Stromal cell of bone marrow (primary cell): ENCODE results near the gene SRXN1.
A peak's percentile ranks its signal among the peaks of the same experiment; 100 is the strongest.

Experiments used
- DNase-seq: peaks from one replicate; pipeline ENCODE4 v3.0.0-alpha.2; 2012; ENCODE audit warnings: low read depth

SRXN1 gene

DNA sequence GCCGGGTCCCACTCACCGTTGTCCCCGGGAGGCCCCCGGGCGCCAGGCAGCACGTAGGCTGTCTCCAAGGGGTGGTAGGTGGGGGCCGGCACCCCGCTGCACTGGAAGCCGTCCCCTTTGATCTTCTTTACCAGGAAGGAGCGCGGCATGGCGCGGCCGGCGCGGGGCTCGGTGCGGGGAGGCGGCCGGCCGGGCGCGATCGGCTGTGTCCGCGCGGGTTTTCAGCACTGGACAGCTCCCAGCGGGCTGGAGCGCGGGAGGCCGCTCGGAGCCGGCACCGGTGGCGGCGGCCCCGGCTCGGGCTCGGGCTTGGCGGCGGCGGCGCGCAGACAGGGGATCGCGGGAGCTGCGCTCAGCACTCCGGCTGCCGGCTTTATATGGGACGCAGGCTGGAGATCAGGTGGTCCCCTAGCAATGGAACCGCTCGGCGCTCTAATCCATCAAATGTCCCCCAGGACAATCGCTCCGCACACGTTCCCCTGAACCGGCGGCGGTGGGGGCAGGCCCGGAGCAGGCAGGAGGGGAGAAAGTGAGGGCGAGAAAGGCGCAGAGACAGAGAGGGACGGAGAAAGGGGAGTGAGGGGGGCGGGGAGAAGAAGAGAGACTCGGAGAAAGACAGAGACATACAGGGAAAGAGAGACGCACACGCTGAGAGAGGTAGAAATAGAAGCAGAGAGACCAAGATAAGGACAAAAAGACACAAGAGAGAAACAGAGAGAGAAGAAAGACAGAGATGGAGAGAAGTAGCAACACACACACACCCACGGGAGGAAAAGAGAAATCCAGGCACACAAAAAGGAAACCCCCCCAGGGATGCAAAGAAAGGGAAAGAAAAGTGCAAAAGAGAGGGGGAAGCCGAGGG lies 22.7 kb upstream of the SRXN1 start, which contains the start of gene SCRT2:
SCRT2 (minus strand) TSS at position 350 of the 862 bp plus-strand sequence; CDS start at position 149, 201 bp downstream.
- DNase-seq, result peak; percentile 55

DNA sequence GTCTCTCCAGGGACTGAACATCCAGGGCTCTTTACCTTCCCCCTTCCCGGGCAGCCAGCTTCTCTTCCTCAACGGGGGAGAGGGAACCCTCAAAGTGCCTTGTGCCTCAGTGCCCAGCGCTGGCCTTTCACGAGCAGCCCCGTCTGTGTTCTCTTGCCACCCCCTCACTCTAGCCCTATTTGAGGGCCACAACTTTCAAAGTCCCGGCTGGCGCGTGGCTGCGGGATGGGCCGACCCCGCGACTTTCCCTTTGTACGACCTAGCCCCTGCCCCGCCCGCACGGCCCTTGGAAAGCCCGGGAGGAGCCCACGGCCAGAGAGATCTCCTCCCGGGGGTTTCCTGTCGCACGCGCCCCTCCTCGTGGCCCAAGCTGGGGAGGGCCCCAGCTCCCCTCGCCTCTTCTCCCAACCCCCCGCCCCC lies 22.0 kb upstream of the SRXN1 start:
- no peak for DNase-seq

DNA sequence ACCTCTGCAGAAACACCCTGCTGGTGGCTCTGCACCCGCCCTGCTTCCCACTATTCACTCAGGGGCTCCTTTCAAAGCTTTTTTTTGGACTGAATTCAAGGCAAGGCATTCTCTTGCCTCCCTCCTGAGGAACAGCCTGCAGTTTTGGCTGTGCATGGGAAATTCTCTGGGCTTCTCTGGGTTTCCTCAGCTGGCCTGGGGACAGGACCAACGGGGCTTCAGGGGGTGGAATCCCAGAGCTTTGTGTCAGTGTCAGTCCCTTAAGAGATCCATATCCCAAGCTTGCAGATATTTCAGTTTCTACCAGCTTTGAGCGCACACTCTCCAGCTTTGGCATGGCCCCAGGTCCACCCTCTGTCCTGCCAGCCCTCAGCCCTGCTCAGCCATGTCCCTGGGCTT lies 20.6 kb upstream of the SRXN1 start:
- DNase-seq, result no peak

DNA sequence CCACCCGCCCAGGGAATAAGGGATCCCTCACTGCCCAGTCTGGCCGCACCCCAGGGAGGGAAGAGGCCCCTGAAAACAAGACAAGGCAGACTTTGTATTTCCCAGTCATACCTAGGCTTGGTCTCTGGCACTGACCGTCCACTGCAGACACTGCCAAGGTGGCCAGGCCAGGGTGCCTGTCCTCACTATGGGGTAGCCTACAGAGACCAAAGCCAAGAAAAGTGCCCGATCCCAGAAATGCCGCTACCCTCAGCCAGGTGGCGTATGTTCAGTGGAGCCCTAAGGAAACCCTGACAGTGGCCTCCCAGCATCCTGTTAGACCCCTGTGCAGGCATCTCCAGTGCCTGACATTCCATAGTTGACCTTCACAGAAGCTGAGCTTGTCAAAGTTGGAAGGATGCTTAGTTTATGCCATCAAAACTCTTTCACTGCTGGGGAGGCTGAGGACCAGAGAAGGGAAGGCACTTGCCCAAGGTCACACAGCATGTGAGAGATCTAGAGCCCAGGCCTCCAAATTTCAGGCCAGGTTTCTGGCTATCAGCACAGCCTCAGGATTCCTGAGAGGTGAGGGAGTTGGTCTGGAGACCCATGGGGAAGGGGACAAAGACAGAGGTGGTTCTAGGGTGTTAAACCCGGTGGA lies 20.1 kb upstream of the SRXN1 start:
- no peak for DNase-seq

DNA sequence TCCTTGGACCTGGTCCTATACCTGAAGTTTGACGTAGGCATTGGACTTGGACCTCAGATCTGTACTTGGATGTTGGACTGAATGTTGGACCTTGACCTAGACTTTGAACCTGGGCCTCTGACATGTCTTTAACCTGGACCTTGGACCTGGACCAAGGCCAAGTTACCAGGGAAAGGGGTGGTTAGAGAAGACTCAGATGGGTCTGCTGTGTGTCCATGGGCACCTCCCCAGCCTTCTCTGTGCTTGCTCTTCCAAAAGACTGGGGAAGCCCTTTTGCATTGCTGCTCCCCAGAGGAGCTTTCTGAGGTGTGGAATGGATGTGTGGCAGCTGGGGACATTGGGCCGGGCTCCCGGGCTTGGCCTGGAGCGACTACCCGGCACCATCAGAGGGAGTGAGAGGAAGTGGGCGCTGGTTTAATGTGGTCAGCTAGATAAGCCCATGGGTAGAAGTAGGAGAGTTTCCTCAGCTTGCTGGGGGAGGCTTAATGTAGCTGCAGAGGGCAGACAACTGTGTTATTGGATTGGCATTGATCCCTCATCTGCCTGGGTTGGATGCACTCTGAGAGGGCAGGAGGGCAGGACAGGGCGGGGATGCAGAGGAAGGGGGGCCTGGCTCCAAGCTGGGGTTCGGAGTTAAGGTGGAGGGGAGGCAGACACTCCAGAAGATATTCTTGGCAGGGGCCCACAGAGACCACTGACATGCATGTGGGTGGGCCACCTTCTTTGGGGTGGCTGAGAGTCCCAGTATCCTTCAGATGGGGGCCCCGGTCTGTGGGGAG lies 18.4 kb upstream of the SRXN1 start:
- no peak for DNase-seq

DNA sequence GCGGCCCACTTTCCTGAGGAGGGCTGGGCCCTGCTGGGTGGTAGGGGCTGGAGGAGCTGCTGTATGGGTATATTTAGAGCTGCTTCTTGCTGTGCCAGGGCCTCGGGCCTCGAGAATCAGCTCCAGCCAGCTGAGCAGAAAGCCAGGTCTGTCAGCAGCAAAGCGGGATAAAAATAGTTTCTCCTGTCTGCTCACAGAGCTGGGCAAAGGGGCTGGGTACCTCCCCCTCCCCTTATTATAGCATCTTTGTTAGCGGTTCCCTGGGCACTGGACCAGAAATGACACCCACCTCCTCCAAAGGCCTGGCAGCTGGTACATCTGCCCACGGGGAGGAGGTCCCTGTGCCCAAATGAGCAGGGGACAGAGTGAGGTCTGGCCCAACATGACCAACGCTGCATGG lies 16.6 kb upstream of the SRXN1 start:
- DNase-seq, result no peak

DNA sequence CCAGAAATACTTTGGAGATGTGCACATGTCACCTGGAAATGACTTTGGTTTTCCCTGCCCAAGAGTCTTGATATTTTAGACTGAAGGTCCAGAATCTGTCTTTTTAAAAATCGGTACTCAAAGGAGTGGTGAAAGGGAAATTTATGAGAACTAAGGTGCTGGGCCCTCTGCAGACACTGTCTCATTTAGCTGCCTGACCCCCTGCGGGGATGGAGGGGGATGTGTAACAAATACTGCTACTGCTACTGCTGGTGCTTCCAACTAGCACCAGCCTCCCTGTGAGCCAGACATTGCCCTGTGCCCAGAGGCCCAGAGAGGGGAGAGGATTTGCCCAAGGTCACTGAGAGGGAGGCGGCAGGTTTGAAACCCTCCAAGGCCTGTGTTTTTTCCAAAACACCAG lies 15.6 kb upstream of the SRXN1 start:
- DNase-seq, result no peak

DNA sequence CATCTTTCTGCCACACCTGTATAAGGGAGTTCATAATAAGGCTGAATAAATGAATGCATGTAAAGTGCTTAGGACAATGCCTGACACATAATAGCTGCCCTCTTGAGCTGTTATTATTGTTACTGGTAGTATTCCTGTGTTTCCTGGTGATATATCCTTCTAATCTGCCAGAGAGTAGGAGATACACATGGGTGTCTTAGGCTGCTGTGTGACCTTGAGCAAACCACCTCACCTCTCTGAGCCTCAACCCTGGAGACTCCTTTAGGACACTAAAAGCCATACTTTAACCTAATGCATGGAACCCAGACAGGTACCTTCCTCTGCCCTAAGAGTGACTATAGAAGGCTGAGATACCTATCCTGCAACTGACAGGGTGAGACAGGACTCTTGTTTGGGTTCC lies 15.1 kb upstream of the SRXN1 start:
- no peak for DNase-seq

DNA sequence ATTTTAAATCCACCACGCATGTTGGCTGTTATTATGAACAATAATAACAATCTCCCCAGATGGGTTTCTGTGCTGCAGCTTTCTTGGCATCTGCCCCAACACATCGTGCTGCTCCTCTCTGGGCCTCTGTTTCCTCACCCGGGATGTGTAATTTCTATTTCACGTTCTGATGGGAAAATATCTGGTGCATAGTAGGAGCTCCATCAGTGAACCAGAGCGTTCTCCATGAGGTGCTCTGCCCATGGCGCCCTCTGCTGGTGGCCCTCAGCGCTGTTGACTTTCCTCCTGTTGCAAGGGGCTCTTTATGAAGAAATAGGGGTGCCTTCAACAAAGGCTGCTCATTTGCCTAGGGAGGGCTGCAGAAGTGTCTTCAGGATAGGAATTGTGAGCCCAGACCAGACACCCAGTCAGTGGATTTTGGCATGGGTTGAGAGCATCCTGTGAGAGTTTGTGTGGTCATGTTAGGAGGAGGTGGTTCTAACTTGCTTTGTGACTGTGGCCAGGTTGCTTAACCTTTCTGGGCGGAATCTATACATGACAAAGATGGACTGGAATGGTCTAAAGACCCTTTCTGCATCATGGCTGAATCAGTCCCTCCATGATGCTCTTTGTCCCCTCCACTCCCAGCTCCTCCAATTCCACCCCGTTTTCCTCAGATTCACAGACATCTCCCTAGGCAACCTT lies 14.5 kb upstream of the SRXN1 start:
- DNase-seq, result no peak

DNA sequence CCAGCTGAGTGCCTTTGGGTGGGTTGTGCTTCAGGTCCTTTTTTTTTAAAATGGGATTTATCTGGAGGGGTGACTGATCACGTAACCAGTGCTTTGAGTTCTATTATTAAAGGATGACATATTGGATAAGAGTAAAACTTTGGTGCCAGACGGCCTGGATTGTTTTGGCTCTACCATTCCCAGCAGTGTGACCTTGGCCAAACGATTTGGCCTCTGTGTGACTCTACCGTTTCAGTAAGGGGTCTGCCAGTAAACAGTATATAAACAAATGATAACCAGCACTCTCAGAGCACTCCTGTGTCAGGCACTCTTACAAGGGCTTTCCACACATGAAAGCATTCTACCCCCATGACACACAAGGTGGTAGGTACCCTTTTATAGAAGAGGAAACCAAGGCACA lies 13.9 kb upstream of the SRXN1 start:
- DNase-seq, result no peak

DNA sequence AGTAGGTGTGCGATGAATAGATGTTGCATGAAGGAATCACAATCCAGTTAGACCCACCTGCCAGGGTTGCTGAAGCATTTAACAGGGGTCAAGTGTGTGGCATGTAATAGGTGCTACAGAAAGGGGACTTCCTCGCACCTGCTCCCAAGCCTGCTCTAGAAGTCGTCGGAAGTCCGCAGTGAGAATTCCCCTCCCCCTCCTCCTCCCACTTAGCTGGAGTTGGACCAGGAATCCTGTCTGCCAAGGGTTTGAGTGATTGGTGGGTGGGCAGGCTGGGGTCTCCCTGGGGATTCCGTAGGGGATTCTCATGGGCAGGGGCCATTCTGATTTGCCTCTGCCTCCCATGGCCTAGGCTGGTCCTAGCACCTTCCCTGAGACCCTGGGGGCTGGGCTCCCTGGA lies 12.3 kb upstream of the SRXN1 start:
- DNase-seq, result no peak

DNA sequence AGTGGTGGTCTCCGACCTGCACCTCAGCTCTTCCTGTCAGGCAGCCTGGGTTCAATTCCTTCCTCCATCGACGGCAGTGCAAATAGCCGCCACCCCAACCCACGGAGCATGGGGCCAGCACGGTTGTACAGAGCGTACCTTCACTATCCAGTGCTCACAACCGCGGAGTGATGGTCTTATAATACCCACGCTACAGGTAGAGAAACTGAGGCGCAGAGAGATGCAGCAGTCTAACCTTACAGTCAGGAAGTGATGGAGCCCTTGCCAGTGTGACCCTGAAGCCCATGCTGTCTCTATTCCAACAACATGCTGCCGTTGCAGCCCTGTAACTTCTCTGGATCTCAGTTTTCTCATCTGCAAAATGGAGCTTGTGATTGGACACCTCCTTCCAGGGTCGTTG lies 11.6 kb upstream of the SRXN1 start:
- DNase-seq, result no peak

DNA sequence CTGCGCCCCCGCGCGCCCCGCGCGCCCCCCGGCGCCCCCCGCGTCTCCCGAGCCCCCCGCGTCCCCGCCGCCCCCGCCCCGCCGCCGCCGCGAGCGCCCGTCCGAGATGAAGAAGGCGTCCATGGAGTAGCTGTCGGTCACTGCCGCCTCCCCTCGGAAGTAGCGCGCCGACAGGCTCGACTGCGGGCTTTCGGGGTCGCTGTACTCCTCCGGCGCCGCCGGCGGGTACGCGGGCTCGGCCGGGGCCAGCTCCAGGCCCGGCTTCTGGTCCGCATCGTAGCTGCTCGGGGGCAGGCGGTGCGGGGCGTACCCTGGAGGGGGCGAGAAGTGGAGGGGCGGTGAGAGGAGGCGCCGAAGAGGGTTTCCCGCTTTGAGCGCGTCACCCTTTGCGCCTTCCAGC lies 11.2 kb upstream of the SRXN1 start:
- DNase-seq, result no peak

DNA sequence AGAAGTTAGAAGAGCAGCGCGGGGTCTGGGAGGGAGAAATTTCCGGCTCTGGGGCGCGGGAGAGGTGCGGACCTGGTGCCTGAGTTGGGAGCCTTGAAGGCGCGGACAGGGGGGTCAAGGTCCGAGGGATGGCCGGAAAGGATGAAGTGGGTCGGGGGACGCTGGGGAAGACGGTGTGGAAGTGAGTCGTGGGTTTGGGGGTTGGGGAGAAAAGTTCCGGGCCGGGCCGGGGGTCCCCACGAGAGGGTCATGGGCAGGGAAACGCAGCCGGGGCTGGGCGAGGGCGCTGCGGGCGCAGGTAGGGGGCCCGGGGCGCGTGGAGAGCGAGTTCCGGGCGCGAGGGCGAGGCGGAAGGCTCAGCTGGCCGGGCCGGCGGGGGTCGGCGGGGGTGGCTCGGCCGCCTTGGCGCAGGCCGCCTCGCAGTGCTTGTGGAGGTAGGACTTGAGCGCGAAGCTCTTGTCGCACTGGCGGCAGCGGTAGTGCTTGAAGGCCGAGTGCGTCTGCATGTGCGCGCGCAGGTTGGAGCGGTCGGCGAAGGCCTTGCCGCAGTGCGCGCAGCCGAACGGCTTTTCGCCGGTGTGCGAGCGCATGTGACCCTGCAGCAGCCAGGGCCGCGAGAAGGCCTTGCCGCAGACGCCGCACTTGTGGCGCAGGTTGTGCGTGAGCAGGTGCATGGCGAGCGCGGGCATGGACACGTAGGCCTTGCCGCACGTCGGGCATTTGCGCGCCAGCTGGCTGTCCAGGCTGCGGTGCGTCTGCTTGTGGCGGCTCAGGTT lies 10.5 kb upstream of the SRXN1 start:
- DNase-seq, result no peak

DNA sequence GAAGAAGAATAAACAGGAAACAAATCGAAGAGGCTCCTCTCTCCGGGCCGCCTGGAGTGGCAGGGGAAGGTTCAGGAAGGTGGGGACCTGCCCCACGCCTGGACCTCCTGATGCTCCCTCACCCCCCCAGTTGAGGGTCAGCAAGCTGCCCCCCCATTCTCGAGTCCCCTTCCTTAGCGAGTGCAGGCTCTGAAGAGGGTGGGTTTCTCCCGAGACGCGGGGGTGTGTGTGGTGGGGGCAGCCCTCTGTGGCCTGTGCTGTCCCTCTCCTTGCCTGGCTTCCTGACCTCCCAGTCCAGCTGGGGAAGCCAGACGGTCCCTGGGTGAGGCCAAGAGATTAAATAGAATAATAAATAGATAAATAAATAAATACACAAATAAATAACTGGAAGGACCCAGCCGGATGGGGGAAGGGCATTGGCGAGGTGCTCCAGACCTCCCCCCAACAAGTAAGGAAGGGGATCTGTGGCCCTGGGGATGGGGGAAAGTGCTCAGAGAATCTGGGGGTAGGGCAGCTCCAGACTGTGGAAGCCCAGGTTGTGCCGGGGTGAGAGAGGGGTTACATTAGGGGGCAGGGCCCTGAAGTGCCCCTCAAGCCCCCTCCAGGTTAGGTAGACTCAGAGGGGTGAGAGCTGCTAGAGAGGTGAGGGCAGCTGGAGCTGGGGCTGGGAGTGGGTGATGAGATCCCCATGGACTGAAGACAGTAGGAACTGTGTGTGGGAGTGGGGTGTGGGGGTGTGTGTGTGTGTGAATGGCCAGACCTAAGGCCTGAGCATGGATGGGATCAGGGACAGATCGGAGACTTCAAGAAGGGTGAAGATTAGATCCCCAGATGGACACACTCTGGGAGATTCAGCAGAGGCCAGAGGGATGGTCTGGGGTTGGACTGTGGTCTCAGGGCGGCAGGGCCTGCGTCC lies 9.5 kb upstream of the SRXN1 start:
- DNase-seq, result no peak

DNA sequence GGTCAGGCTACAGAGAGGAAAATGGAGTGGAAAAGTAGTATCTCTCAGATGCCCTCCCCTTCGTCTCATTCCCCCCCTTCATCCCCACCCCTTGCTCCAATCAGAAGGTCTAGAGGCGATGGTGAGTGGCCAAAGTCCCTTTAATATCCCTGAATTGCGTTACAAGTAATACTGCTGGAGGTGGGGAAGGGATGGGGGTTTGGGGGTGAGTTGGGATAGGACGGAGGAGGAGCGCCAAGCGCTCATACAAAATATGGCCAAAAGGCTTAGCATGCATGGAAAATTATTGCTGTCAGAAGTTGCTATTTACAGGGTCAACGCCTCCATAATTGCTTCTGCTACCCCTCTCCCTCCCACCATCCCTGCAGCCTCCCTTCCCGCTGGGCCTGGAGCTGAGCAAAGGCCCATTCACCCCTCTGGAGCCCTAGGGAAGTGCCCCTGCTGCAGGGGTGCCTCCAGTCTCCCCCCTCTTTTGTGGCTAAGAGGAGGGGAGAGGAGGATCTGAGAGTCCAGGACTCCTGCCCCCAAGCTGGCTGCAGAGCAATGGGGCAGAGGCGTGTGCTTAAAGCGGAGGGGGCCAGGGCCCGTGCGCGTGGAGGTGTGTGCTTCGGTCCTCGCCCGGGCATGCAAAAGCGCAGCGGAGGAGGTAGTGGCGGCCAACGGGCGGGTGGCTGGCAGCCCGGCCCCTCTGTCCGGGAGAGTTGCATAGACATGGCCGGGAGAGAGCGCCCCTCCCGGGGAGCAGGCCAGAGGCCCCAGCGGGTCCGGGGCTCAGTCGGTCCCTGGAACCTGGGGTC lies 8.7 kb upstream of the SRXN1 start:
- no peak for DNase-seq

DNA sequence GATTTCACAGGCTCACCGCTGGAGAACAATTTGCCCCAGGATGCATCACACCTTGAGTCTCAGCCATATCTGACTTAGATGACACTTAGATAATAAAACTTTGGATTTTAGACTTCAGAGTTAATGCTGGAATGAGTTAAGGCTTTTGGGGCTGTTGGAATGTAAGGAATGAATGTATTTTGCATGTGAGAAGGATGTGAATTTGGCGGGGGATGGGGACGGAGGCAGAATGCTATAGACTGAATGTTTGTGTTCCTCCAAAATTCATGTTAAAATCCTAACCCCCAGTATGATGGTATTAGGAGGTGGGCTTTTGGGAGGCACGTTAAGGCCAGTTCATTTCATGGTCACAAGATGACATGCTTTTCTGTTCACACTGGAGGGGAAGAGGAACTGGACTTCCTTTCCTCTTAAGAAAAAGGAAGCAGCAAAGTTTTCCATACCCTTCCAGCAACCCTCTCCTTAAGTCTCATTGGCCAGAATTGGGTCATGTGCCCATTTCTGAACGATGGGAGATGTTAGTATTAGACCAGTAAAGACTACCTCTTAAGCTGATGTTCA lies 5.8 kb upstream of the SRXN1 start:
- DNase-seq, result no peak

DNA sequence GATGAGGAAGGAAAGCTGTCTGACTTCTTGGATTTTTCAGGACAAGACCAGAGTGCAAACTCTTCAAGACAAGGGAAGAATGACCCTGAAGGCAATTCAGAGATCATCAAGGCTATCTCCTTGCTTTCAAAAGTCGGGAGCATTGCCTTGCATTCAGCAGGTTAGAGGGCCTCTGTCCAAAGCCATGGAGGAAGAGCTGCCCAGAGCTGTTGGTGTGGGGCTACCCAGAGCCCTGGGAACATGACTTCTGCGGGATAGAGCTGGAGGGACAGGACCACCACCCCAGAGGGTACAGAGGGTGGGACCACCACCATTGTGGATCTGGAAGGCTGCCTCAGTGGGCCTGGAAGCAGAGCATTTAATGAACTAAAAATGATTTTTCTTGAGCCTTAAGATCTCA lies 5.2 kb upstream of the SRXN1 start:
- DNase-seq, result no peak
